Activated CD4-positive, alpha-beta T cell treated with anti-CD3 and anti-CD28 coated beads, Interleukin-2, amount 10 ng/mL, durations not matched to agents 7 days and 5 days (primary cell): ENCODE data around the gene CDIP1. TPM values are rescaled to one million over a fixed set of nuclear protein-coding genes. Genes with fewer than 3 reads are reported as not detected.

Source experiments
- total RNA-seq, 2 experiments: library from RNA; stranded (reverse); gene quantifications; one replicate each; pipeline ENCODE4 v1.2.3, GENCODE V29; 2021

Gene CDIP1
- total RNA-seq, 2 experiments from 2014 or later, result 44.2 to 45.2 TPM

Other genes starting within 250 kb of the CDIP1 start
- under 1 TPM; 0.12 to 0.17 TPM for gene GLIS2, start 222.7 kb downstream of the CDIP1 start, total RNA-seq
- gene PAM16, start 187.5 kb downstream of the CDIP1 start, total RNA-seq, result 10 to 100 TPM; 35.1 to 39.3 TPM
- not detected for gene VASN, start 166.9 kb downstream of the CDIP1 start, total RNA-seq
- gene CORO7, start 122.2 kb downstream of the CDIP1 start, total RNA-seq, result 100 to 1,000 TPM; 196 to 211 TPM
- 10 to 100 TPM; 51.6 to 55.0 TPM for gene DNAJA3, start 112.9 kb downstream of the CDIP1 start, total RNA-seq
- 10 to 100 TPM; 34.0 to 35.9 TPM for gene NMRAL1, start 64.1 kb downstream of the CDIP1 start, total RNA-seq
- 100 to 1,000 TPM in 1 of 2 experiments, 10 to 100 TPM in 1; 86.3 to 107 TPM for gene HMOX2, start 62.4 kb downstream of the CDIP1 start, total RNA-seq
- gene C16orf96, start 17.6 kb upstream of the CDIP1 start, total RNA-seq, result under 1 TPM; 0.21 to 0.22 TPM
- 10 to 100 TPM; 21.5 to 22.2 TPM for gene UBALD1, start 76.1 kb upstream of the CDIP1 start, total RNA-seq
- gene MGRN1, start 86.1 kb upstream of the CDIP1 start, total RNA-seq, result 10 to 100 TPM; 74.4 to 79.5 TPM
- 10 to 100 TPM; 32.3 to 35.5 TPM for gene NUDT16L1, start 154.8 kb upstream of the CDIP1 start, total RNA-seq
- gene ANKS3, start 195.5 kb upstream of the CDIP1 start, total RNA-seq, result 10 to 100 TPM; 12.4 to 16.7 TPM
- under 1 TPM; 0.21 to 0.40 TPM for gene DNAAF8, start 195.8 kb upstream of the CDIP1 start, total RNA-seq
- gene ZNF500, start 228.4 kb upstream of the CDIP1 start, total RNA-seq, result 10 to 100 TPM; 12.7 to 18.7 TPM
- not detected for gene SEPTIN12, start 249.6 kb upstream of the CDIP1 start, total RNA-seq